Measurements from ENCODE around the gene PTH2.

PTH2 gene

GRCh38 chr19:49425178-49425577 lies 1.9 kb upstream of the PTH2 start, which contains the start of gene GFY:
Gene GFY, plus strand, starts transcription at chr19:49425388. Its CDS starts 1,043 bp downstream, at chr19:49426431.
- TF ChIP-seq CTCF (conservative IDR thresholded peaks at IDR 0.05; ENCODE audit: low read depth, low read length), result no peak
- DNase-seq (ENCODE audit: low read depth), result no peak
- H3K4me3 ChIP-seq (ENCODE audit: low read length), result no peak within 1 kb of the TSS

- DNase-seq (ENCODE audit: low read depth), result no peak
- H3K4me3 ChIP-seq (ENCODE audit: low read length), result no peak overlapping the region
- no peak for TF ChIP-seq CTCF (conservative IDR thresholded peaks at IDR 0.05; ENCODE audit: low read depth, low read length)
Measured at GRCh38 chr19:49423985-49424303, 703 bp upstream of the PTH2 start.

GRCh38 chr19:49422407-49423070 lies 702 bp downstream of the PTH2 start:
- no peak for DNase-seq (ENCODE audit: low read depth)
- no peak overlapping the region for H3K4me3 ChIP-seq (ENCODE audit: low read length)
- TF ChIP-seq CTCF (conservative IDR thresholded peaks at IDR 0.05; ENCODE audit: low read depth, low read length), result peak; percentile 31

GRCh38 chr19:49421878-49422202 lies 1.4 kb downstream of the PTH2 start:
- no peak for TF ChIP-seq CTCF (conservative IDR thresholded peaks at IDR 0.05; ENCODE audit: low read depth, low read length)
- no peak for DNase-seq (ENCODE audit: low read depth)
- no peak overlapping the region for H3K4me3 ChIP-seq (ENCODE audit: low read length)

- peak overlapping the region; percentile 12 for H3K4me3 ChIP-seq (ENCODE audit: low read length)
- DNase-seq (ENCODE audit: low read depth), result no peak
- TF ChIP-seq CTCF (conservative IDR thresholded peaks at IDR 0.05; ENCODE audit: low read depth, low read length), result no peak
Measured at GRCh38 chr19:49421039-49421877, 2.0 kb downstream of the PTH2 start.

- DNase-seq (ENCODE audit: low read depth), result no peak
- no peak for TF ChIP-seq CTCF (conservative IDR thresholded peaks at IDR 0.05; ENCODE audit: low read depth, low read length)
- no peak overlapping the region for H3K4me3 ChIP-seq (ENCODE audit: low read length)
Measured at GRCh38 chr19:49420227-49420626, 3.0 kb downstream of the PTH2 start.

GRCh38 chr19:49419173-49419572 lies 4.1 kb downstream of the PTH2 start:
- no peak for DNase-seq (ENCODE audit: low read depth)
- TF ChIP-seq CTCF (conservative IDR thresholded peaks at IDR 0.05; ENCODE audit: low read depth, low read length), result no peak
- H3K4me3 ChIP-seq (ENCODE audit: low read length), result no peak overlapping the region

Data from retinal pigment epithelial cell (primary cell).